Measurements from ENCODE around the gene SCAMP1.

The SCAMP1 gene

DNA sequence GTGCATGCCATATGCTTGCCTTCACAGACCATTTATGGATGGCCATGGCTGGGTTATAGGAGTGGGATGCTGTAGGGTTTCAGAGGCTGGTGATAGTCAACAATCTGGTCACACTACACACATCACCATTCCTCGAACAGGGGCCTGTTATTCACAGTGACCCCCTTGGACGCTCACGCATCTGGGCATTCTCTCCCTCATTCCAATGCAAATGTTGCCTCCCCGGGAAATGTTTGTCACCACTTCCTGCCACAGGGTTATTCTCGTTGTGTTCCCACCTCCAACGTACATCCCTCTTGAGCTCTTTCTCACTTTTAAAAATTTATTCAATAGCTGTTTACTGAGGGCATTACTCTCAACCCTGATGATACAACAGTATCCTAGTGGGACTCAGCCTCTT, 135.4 kb downstream of the SCAMP1 start:
- DNase-seq (ENCODE audit: low spot score) = no peak

DNA sequence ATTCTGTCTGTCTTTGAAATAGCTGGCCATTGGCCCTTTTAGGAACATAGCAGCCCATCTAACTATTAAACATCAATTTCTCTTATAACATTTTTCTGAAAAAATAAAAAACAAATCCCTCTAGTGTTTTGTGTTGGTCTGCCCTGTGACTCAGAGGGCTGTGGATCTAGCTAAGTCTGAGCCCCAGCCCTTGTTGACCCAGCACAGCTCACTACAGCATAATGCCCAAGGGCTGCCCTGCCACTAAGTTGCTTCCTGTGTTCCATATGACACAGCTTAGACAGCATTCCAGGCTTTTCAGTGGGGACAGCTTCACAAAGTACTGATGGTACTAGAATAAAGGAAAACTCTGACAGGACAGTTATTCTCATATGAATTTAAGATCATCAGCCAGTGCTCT, 136.0 kb downstream of the SCAMP1 start:
- peak; percentile 75 for DNase-seq (ENCODE audit: low spot score)

DNA sequence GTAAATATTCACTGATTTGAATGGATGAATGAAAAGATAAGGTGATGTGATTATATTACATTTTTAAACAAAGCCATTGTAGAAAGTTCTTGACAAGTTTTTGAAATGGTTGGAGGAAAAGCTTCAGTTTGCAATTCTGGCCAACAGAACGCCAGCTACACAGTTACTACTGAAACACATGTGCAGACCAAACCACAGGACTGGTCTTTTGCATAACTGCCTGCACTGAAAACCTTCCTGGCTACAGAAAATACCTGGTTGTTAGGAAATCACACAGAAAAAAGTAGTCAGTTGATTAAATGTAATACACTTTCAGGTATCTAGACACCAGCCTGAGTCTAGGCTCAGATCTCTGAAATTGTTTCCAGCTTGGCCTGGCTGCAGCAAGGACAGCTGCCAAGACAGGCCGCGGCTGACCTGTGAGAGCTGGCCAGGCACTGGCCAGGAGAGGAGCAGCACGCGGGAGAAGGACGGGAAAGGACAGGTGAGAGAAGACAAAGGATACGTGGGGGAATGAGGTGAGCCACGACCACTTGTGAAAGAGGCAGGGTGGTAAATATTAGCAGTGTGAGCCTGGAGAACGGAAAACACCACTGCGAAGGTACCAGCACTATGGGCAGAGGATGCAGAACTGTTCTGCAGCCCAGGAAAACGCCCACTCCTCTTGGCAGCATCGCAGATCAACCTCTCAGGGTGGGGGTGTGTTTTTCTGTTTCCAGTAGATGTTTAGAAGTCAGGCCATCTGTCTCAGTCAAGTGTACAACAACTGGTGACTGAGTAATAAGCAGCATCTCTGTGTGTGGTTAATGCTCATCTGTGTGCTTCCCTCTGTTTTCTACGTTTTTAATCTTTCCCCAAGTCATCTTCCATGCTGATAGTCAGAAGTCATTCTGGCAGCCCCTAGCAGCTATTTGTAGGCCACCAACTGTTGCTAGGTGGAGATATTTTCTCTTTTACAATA, 137.4 kb downstream of the SCAMP1 start:
- no peak for DNase-seq (ENCODE audit: low spot score)

GRCh38 chr5:78499485-78499884, 139.1 kb downstream of the SCAMP1 start:
- DNase-seq (ENCODE audit: low spot score) = no peak

DNA sequence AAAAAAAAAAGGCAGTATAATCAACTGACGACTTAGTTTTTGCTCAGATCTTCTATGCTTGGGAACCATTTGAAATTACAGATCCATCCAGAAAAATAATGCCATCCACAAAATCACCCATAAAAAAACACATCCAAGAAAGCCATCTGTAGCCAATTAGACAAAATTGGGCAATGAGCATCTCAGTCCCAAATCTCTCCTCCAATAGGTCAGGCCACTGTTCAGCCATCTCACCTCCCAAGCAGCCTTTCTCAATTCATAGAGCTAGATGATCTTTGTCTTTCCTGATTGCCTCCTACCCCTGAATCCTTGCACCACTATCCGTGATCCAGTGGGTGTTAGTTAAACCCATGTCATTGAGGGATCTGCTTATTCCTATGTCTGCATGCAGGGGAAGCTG, 139.6 kb downstream of the SCAMP1 start:
- no peak for DNase-seq (ENCODE audit: low spot score)

DNA sequence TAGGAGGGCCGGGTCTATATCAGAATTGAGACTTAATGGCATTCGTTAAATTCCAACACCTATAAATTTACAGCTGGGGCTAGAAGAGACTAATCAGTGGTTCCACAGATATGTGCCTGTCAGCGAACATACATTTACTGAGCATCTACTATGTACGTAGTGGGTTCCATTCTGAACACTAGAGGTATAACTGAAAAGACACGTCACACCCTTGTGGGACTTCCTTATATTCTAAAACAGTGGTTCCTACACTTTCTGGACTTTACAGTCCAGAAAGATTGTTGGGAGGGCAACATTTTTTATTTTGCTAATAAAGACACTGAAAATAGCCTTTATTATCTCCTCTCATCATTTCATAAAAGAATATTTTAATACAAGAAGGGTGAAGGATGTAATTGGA, 140.5 kb downstream of the SCAMP1 start:
- no peak for DNase-seq (ENCODE audit: low spot score)

- DNase-seq (ENCODE audit: low spot score) = no peak
Measured at GRCh38 chr5:78501411-78502352, 141.3 kb downstream of the SCAMP1 start.

GRCh38 chr5:78503958-78504653, 143.7 kb downstream of the SCAMP1 start:
- DNase-seq (ENCODE audit: low spot score) = no peak

DNA sequence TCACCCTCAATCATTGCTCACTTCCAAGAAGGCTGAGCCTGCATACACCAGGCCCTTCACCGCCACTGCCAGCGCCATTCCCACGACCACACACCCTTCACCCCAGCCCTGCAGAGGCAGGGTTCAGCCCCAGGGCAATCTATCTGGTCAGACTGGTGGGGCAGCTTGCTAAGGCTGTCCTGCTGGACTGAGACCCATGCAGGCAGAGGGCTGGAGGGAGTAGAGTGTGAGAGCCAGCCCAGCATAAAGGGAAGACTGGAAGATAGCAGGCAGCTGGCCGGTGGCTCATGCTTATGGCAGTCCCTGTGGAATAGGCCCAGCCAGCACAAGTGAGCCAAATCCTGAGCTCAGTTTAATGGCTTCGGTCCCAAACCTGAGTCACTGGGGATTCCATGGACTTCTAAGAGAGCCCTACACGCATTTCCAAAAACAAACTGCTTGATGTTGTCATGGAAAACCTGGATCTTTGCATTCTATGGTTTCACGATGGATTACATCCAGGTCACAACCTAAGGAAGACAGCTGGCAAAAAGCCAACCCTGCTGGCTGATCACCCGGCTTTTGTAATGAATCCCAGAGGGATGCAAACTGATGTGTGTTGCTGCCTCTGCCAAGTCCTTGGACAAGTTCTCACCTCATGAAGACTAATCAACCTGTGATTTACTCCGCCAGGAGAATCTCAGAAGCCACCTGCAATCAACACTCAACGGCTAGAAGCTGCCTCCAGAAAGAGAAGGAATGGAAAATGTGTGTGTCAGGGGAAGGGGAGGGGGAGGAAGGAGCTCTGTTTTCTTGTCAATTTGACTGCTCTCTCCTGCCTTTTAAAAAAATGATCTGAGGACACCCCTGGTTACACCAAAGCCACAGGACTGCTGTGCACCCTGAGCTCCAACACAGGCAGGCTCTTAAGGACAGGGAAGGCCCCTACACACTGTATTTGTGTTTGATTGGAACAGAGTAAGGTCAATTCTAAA, 144.6 kb downstream of the SCAMP1 start:
- DNase-seq (ENCODE audit: low spot score) = peak; percentile 93

DNA sequence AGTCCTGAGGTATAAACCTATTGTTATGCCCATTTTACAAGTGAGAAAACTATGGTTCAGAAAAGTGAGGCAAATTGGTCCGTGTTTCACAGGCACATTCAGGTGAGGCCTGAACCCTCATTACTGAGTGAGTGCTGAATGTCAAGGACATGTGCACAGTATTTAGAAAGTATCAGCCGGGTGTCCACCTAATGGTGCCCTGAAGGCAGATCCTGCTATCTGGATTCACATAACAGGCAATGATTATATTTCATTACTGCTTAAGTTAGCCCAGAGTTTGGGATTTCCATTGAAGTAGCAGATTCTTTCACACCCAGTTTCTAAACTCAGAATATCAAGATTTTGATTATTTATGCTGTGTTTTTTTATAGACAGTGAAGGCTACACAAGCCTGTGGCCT, 145.4 kb downstream of the SCAMP1 start:
- DNase-seq (ENCODE audit: low spot score) = no peak

GRCh38 chr5:78506261-78507024, 146.0 kb downstream of the SCAMP1 start:
- no peak for DNase-seq (ENCODE audit: low spot score)

DNA sequence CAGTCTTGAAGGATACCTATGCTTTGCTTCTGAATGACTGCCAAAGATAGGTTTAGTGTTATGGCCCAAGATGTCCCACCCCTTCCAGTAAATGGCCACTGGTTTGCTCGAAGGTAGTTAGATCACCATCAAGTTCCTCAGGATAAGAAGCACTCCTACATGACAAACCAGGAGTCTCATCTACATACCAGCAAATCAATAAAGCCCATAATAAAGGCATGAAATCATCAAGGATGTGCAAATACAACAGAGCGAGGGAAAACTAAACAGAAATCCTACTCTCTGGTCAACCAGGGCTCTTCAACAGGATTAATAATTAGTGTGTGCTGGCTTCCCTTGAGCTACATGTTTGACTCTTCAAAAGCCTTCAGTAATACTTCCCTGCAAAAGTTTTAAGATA, 147.1 kb downstream of the SCAMP1 start:
- no peak for DNase-seq (ENCODE audit: low spot score)

GRCh38 chr5:78508186-78508765, 147.9 kb downstream of the SCAMP1 start:
- no peak for DNase-seq (ENCODE audit: low spot score)

DNA sequence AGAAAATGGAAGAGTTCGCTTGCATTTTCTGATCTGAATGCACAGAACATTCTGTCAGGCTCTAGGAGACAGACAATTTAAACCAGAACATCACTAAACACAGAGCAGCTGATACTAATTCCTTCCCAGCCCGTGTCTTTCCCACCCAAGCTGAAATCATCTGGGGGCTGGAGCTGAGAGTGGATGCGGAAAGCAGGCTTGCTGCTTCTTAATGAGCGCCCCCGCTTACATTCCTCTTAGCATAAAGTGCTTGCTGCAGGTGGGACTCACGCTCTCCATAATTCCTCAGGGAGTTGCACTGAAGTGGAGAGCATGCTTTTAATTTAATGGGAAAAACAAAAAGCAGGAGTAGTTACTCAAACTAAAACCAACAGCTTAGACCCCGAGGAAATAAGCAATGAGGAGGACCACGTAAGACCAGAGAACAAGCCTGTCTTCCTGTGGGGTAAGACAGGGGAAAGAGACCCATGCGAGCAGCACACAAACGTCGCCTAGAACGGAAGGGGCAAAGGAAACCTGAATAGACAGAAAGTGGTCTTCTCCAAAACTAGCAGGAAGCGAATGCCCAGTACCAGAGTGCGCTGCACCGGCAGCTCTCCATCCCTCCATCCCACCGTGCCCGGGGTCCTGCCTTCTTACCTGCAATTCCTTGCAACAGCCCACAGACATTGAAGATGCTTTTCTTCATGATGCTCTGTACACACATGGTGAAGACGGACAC, 148.9 kb downstream of the SCAMP1 start:
- no peak for DNase-seq (ENCODE audit: low spot score)

DNA sequence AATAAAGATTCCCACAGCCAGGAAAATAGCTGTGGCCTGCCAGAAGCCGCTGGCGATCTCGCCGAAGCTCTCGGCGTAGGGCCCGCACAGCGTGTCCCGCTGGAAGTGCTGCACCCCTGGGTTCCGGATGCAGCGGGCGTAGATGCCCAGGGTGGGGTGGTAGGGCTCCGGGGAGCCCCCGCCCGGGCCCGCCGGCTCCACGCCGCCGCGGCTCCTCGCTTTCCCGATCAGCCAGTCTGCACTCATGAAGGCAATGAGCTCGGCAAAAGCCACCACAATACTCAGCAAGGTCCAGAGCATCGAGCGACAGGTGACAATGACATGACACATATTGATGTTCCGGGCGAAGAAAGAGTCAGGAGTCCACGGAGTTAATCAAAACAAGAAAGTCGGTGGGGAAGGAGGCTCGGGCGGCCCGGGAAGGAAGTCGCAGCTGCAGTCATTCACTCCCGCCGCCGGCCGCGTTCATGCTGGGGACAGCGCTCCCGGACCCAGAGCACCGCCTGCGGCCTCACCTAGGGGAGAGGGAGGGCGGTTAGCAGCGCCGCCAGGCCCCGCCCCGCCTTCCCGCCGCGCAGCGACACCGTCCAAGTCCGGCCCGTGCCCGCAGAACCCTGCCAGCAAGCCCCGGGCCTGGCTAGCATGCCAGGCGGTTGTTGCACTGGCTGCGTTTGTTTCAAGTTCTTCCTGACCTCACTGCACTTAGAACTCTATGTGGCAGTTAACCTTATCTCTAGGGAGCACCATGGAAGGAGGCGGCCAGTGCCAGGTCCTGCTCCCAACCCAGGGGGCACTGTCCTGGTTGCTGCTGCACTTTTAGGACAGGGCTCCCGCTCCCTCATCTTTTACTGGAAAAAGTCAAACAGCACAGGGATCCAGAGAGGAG, 149.7 kb downstream of the SCAMP1 start:
- DNase-seq (ENCODE audit: low spot score) = no peak

GRCh38 chr5:78511121-78511906, 150.9 kb downstream of the SCAMP1 start:
- DNase-seq (ENCODE audit: low spot score) = no peak

DNA sequence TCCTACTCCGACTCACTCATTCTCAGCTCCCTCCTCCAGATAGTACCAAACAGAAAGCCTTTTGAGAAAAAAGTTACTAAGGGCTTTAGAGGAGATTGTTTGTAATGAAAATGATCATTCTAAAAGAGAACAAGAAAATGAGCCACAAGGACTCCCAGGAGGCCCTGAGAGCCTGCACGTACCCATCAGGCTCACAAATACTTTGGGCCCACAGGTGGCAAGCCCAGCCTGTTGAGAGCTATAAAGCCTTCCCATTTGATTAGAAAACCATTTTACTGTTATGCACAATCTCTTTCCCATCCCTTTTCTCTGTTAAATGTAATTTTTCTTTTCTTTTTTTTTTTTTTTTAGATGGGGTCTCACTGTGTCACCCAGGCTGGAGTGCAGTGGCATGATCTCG, 152.0 kb downstream of the SCAMP1 start:
- no peak for DNase-seq (ENCODE audit: low spot score)
